ENCODE results near the gene C4orf50. TPM values are rescaled to one million over a fixed set of nuclear protein-coding genes. Genes with fewer than 3 reads are reported as not detected.

The C4orf50 gene
- total RNA-seq, 5 donors from 2014 or later (not counting 1 experiment from before 2014, with no cell fraction given) = 0.28 to 3.0 (median 0.54) TPM

DNA sequence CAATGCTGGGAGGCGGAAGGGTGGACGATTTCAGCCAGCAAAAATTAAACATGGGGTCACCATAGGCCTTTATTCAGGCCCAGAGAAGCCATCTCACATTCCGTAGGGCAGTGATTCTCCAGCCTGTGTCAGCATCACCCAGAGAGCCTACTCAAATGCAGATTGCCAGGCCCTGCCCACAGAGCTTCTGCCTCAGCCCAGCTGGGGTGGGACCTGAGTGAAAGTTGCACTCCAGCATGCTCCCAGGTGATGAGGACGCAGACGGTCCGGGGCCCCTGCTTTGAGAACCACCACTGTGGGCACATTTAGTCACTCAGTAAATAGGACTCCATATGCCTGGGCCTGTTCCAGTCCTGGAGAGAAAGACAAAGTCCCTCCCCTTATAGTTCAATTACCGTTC, 12.4 kb upstream of the C4orf50 start:
- H3K9me3 Mint-ChIP-seq = no peaks in the 10 kb centered on the region
- no peak for DNase-seq
- no peaks in the 10 kb centered on the region for H3K36me3 ChIP-seq (ENCODE audit: control insufficient read depth in 2 of 2, extremely low read depth in 1 of 2, insufficient read depth in 1 of 2, low read length in 1 of 2)
- ChIA-PET CTCF (no interaction called here), POLR2A (no interaction called here)
- H3K4me3 ChIP-seq (ENCODE audit: control insufficient read depth in 1 of 2, extremely low read depth in 1 of 2, low read length in 1 of 2) = no peak overlapping the region
- ATAC-seq (replicated peaks in 1 of 4) = no peak
- no peak overlapping the region for H3K27ac Mint-ChIP-seq
- H3K36me3 Mint-ChIP-seq = no peaks in the 10 kb centered on the region
- WGBS (ENCODE audit: insufficient coverage) = 93% methylated on average over 6 of the region's 7 CpGs
- no peaks in the 10 kb centered on the region for H3K9me3 ChIP-seq
- H3K4me1 Mint-ChIP-seq = no peaks in the 10 kb centered on the region
- no peak overlapping the region for H3K27ac ChIP-seq (ENCODE audit: low read length)
- H3K4me1 ChIP-seq (ENCODE audit: control insufficient read depth in 1 of 2, extremely low read depth in 1 of 2, insufficient read depth in 2 of 2, low read length in 2 of 2) = no peaks in the 10 kb centered on the region
- no peak overlapping the region for H3K4me3 Mint-ChIP-seq
- peaks cover 0 to 4% of the 10 kb centered on the region in 2 donors for H3K27me3 Mint-ChIP-seq
- no peaks in the 10 kb centered on the region for H3K27me3 ChIP-seq (replicated peaks in 1 of 2; ENCODE audit: control insufficient read depth in 2 of 2, extremely low read depth in 1 of 2, insufficient read depth in 2 of 2, low read length in 1 of 2)

DNA sequence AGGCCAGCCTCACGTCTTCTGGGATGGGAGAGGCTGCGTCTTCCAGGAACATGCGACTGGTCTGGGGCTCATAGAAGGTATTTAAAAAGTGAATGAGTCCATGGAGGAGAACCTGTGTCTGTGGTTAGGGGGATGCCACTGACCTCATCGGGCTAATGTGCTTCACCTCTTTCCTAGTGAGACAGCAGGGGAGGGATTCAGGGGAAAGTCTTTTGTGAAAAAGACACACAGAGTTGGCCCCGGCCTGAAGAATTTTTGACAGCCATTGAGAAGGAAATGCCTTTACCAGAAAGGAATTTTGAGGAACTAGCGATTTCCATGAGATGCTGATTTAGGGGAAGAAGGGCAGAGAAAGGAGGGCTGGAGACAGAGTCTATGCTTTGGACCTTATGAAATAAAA, 11.0 kb upstream of the C4orf50 start:
- H3K4me1 ChIP-seq (ENCODE audit: control insufficient read depth in 1 of 2, extremely low read depth in 1 of 2, insufficient read depth in 2 of 2, low read length in 2 of 2) = no peaks in the 10 kb centered on the region
- ChIA-PET POLR2A (no interaction called here), CTCF (no interaction called here)

DNA sequence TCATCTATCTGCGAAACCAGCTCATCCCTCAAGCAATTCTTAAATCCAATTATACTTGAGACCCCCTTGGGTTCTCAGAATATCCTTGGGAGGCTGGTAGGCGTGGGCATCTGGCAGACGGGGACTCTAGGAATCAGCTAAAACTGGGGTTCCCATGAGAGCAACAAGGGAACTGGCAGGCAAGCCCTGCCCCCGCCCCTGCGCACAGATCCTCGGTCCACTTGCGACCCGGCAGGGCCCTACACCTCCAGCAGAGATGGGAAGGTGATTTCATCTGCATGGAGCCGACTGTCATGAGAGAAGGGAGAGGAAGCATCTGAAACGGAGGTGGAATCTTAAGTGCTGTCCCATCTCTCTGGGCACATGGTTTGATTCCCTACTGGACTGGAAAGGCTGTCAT, 9.9 kb upstream of the C4orf50 start:
- CTCF ChIA-PET = no interaction called here

More for the DNA sequence above, 11.0 kb upstream of the C4orf50 start:
- H3K27me3 ChIP-seq (replicated peaks in 1 of 2; ENCODE audit: control insufficient read depth in 2 of 2, extremely low read depth in 1 of 2, insufficient read depth in 2 of 2, low read length in 1 of 2) = no peaks in the 10 kb centered on the region
- H3K9me3 ChIP-seq = no peaks in the 10 kb centered on the region
- Mint-ChIP-seq H3K36me3 (no peaks in the 10 kb centered on the region), H3K9me3 (no peaks in the 10 kb centered on the region), H3K4me1 (no peaks in the 10 kb centered on the region), H3K27ac (no peak overlapping the region), H3K27me3 (peaks cover 0 to 4% of the 10 kb centered on the region in 2 donors), H3K4me3 (no peak overlapping the region)
- H3K36me3 ChIP-seq (ENCODE audit: control insufficient read depth in 2 of 2, extremely low read depth in 1 of 2, insufficient read depth in 1 of 2, low read length in 1 of 2) = no peaks in the 10 kb centered on the region
- H3K4me3 ChIP-seq (ENCODE audit: control insufficient read depth in 1 of 2, extremely low read depth in 1 of 2, low read length in 1 of 2) = no peak overlapping the region
- ATAC-seq (replicated peaks in 1 of 4) = no peak
- 83% methylated on average over 6 of the region's 6 CpGs for WGBS (ENCODE audit: insufficient coverage)
- no peak overlapping the region for H3K27ac ChIP-seq (ENCODE audit: low read length)
- no peak for DNase-seq

DNA sequence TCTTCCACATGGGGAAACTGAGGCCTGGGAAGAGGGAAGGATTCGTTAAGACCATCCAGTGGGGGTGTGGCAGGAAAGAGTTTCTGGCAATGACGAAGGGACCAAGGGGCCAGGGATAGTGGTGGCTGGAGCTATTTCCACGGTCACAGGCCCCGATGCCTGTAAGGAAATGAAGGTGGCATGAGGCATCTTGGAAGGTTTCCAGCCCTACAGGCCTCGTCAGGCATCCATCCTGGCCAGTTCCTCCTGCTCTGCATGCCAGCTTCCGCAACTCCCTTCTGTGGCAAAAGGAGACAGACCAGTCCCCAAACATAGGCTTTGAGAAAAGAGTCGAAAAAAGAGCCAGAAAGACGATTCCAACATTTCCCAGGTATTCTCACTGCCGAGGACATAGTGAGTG, 9.2 kb upstream of the C4orf50 start:
- WGBS (ENCODE audit: insufficient coverage) = 86% methylated on average over 6 of the region's 9 CpGs
- ATAC-seq (replicated peaks in 1 of 4) = no peak
- H3K4me1 ChIP-seq (ENCODE audit: control insufficient read depth in 1 of 2, extremely low read depth in 1 of 2, insufficient read depth in 2 of 2, low read length in 2 of 2) = no peaks in the 10 kb centered on the region
- H3K36me3 Mint-ChIP-seq = no peaks in the 10 kb centered on the region
- CTCF ChIA-PET = no interaction called here
- no peak overlapping the region for H3K4me3 ChIP-seq (ENCODE audit: control insufficient read depth in 1 of 2, extremely low read depth in 1 of 2, low read length in 1 of 2)
- no peaks in the 10 kb centered on the region for H3K9me3 ChIP-seq
- peaks cover 2 to 4% of the 10 kb centered on the region in 2 donors for H3K27me3 Mint-ChIP-seq
- no peak overlapping the region for H3K27ac ChIP-seq (ENCODE audit: low read length)
- H3K36me3 ChIP-seq (ENCODE audit: control insufficient read depth in 2 of 2, extremely low read depth in 1 of 2, insufficient read depth in 1 of 2, low read length in 1 of 2) = no peaks in the 10 kb centered on the region
- H3K27me3 ChIP-seq (replicated peaks in 1 of 2; ENCODE audit: control insufficient read depth in 2 of 2, extremely low read depth in 1 of 2, insufficient read depth in 2 of 2, low read length in 1 of 2) = peaks cover 0 to 3% of the 10 kb centered on the region in 2 experiments
- H3K27ac Mint-ChIP-seq = no peak overlapping the region
- no peak overlapping the region for H3K4me3 Mint-ChIP-seq
- no peaks in the 10 kb centered on the region for H3K4me1 Mint-ChIP-seq
- no peak for DNase-seq
- POLR2A ChIA-PET = no interaction called here
- H3K9me3 Mint-ChIP-seq = no peaks in the 10 kb centered on the region

More for the DNA sequence above, 9.9 kb upstream of the C4orf50 start:
- H3K27ac ChIP-seq (ENCODE audit: low read length) = no peak overlapping the region
- H3K27me3 ChIP-seq (replicated peaks in 1 of 2; ENCODE audit: control insufficient read depth in 2 of 2, extremely low read depth in 1 of 2, insufficient read depth in 2 of 2, low read length in 1 of 2) = peaks cover 0 to 3% of the 10 kb centered on the region in 2 experiments
- no peak for DNase-seq
- H3K9me3 Mint-ChIP-seq = no peaks in the 10 kb centered on the region
- no peaks in the 10 kb centered on the region for H3K36me3 ChIP-seq (ENCODE audit: control insufficient read depth in 2 of 2, extremely low read depth in 1 of 2, insufficient read depth in 1 of 2, low read length in 1 of 2)
- no peak overlapping the region for H3K27ac Mint-ChIP-seq
- H3K4me1 Mint-ChIP-seq = no peaks in the 10 kb centered on the region
- no peak for ATAC-seq (replicated peaks in 1 of 4)
- POLR2A ChIA-PET = no interaction called here
- H3K9me3 ChIP-seq = no peaks in the 10 kb centered on the region
- H3K27me3 Mint-ChIP-seq = peaks cover 2 to 4% of the 10 kb centered on the region in 2 donors
- H3K4me3 ChIP-seq (ENCODE audit: control insufficient read depth in 1 of 2, extremely low read depth in 1 of 2, low read length in 1 of 2) = no peak overlapping the region
- no peak overlapping the region for H3K4me3 Mint-ChIP-seq
- 75% methylated on average over 9 of the region's 10 CpGs for WGBS (ENCODE audit: insufficient coverage)
- no peaks in the 10 kb centered on the region for H3K4me1 ChIP-seq (ENCODE audit: control insufficient read depth in 1 of 2, extremely low read depth in 1 of 2, insufficient read depth in 2 of 2, low read length in 2 of 2)
- no peaks in the 10 kb centered on the region for H3K36me3 Mint-ChIP-seq

DNA sequence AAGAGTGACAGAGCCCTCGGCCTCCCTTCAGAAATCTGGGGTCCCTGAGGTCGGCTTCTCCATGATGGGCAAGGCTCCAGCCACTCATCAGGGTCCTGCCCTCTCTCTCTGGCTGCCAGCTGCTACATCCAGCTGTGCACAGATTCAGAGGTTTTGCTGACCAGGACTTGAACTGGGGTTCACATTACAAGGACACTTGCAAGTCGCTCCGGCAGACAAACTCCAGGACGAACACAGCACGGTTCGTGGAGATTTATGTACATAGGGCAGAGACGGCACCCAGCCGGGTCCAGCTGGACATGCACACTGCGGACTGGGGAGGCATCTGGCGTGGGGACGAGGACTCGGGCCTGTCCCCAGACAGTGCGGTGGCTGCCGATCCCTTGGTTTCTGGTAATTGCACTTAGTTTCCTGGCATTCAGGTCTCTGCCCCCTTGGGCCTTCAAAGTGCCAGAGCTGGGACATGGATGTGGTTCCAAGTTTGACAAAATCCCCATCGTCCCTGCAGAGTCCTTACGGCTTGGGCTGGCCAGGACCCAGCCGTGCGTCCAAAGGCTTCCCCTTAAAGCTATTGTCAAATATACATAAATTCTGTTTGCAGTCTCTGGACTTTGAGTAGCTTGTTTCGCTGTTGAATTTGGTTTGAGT, 6.2 kb upstream of the C4orf50 start:
- Histone ChIP-seq H3K27me3 (replicated peaks in 1 of 2; ENCODE audit: control insufficient read depth in 2 of 2, extremely low read depth in 1 of 2, insufficient read depth in 2 of 2, low read length in 1 of 2) (peaks cover 0 to 4% of the 10 kb centered on the region in 2 experiments), H3K36me3 (ENCODE audit: control insufficient read depth in 2 of 2, extremely low read depth in 1 of 2, insufficient read depth in 1 of 2, low read length in 1 of 2) (no peaks in the 10 kb centered on the region), H3K4me3 (ENCODE audit: control insufficient read depth in 1 of 2, extremely low read depth in 1 of 2, low read length in 1 of 2) (no peak overlapping the region), H3K4me1 (ENCODE audit: control insufficient read depth in 1 of 2, extremely low read depth in 1 of 2, insufficient read depth in 2 of 2, low read length in 2 of 2) (no peaks in the 10 kb centered on the region), H3K27ac (ENCODE audit: low read length) (no peak overlapping the region), H3K9me3 (no peaks in the 10 kb centered on the region)
- H3K9me3 Mint-ChIP-seq = no peaks in the 10 kb centered on the region
- H3K27me3 Mint-ChIP-seq = peaks cover 2 to 4% of the 10 kb centered on the region in 2 donors
- no peaks in the 10 kb centered on the region for H3K36me3 Mint-ChIP-seq
- DNase-seq = no peak
- ATAC-seq (replicated peaks in 1 of 4) = no peak
- H3K4me1 Mint-ChIP-seq = no peaks in the 10 kb centered on the region
- 91% methylated on average over 15 of the region's 20 CpGs for WGBS (ENCODE audit: insufficient coverage)
- CTCF ChIA-PET = no interaction called here
- POLR2A ChIA-PET = no interaction called here
- H3K27ac Mint-ChIP-seq = no peak overlapping the region
- H3K4me3 Mint-ChIP-seq = no peak overlapping the region

DNA sequence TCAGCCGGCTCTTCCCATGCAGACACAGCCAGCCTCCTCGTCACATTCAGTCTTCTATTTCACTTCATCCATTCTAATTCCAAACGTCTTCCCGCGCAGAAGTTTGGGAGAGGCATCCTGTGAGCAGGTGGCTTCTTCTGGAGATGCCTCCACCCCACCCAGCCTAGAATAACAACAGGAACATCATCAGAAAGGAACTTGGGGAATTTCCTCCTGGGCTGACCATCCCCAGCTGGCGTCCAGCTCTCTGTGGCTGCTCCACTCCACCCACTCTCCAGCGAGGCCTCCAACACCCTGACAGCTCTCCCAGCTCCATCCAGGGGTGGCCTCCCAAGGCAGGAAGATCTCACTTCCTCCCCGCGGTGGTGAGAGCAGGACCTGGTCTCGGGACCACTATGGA, 5.5 kb upstream of the C4orf50 start:
- Histone ChIP-seq H3K4me3 (ENCODE audit: control insufficient read depth in 1 of 2, extremely low read depth in 1 of 2, low read length in 1 of 2) (no peak overlapping the region), H3K27ac (ENCODE audit: low read length) (no peak overlapping the region), H3K27me3 (replicated peaks in 1 of 2; ENCODE audit: control insufficient read depth in 2 of 2, extremely low read depth in 1 of 2, insufficient read depth in 2 of 2, low read length in 1 of 2) (peaks cover 0 to 8% of the 10 kb centered on the region in 2 experiments), H3K4me1 (ENCODE audit: control insufficient read depth in 1 of 2, extremely low read depth in 1 of 2, insufficient read depth in 2 of 2, low read length in 2 of 2) (no peaks in the 10 kb centered on the region), H3K9me3 (no peaks in the 10 kb centered on the region), H3K36me3 (ENCODE audit: control insufficient read depth in 2 of 2, extremely low read depth in 1 of 2, insufficient read depth in 1 of 2, low read length in 1 of 2) (no peaks in the 10 kb centered on the region)
- ATAC-seq (replicated peaks in 1 of 4) (no peak), DNase-seq (no peak)
- H3K9me3 Mint-ChIP-seq = no peaks in the 10 kb centered on the region
- H3K36me3 Mint-ChIP-seq = no peaks in the 10 kb centered on the region
- H3K4me1 Mint-ChIP-seq = no peaks in the 10 kb centered on the region
- ChIA-PET POLR2A (no interaction called here), CTCF (no interaction called here)
- 45% methylated on average over 7 of the region's 10 CpGs for WGBS (ENCODE audit: insufficient coverage)
- no peak overlapping the region for H3K4me3 Mint-ChIP-seq
- peaks cover 6 to 10% of the 10 kb centered on the region in 2 donors for H3K27me3 Mint-ChIP-seq
- no peak overlapping the region for H3K27ac Mint-ChIP-seq

Measured in T-cell (primary cell).